T47D (cell line): ENCODE measurements around the gene YAF2.
"Not testable (repeated sequence)": the region's sequence is repeated elsewhere in the genome, so short reads cannot be mapped to it uniquely, and the experiment has no call there.

ENCODE experiments used
- DNase-seq, 2 experiments: peaks; one replicate each; pipeline versions ENCODE4 v3.0.0 to v3.0.0-alpha.2; 2011 to 2012; ENCODE audit warnings: low read depth in 1 of 2, low spot score in 1 of 2
- JUND ChIP-seq: IDR thresholded peaks from 2 replicates; pipeline ENCODE4 v1.6.1; 2012; ENCODE audit warnings: low read depth
- in situ Hi-C: cut with HindIII; loops from 2 replicates; pipeline ENCODE4 v1.10.0; 2016; ENCODE audit warnings: low sequenced_read_pairs, low pct_unique_long_range_greater_than_20kb

YAF2 gene

GRCh38 chr12:42237052-42237852, 796 bp downstream of the YAF2 start:
- in situ Hi-C loops: no loop called here
- DNase-seq: peak; percentile 87 to 88

DNA sequence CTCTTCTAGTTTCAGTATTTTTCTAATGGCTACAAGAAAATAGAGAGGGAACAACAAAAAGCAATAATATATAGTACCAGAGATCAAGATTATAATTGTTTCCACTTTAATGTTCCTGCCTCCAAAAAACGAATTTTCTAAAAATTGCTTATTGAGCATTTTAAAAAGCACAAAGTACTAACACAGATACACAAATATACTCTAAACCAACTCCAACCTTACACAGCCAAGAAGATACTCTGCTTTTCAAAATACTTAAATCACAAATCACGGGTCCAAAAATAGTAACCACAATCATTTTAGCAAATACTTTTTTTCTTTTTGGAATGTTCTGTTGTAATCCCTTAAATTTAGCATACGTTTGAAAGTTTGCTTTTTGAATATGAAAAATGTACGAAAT, 2.0 kb downstream of the YAF2 start:
- TF ChIP-seq JUND: no peak
- in situ Hi-C loops: no loop called here
- DNase-seq: no peak

More at GRCh38 chr12:42237052-42237852, 796 bp downstream of the YAF2 start:
- no peak for TF ChIP-seq JUND

DNA sequence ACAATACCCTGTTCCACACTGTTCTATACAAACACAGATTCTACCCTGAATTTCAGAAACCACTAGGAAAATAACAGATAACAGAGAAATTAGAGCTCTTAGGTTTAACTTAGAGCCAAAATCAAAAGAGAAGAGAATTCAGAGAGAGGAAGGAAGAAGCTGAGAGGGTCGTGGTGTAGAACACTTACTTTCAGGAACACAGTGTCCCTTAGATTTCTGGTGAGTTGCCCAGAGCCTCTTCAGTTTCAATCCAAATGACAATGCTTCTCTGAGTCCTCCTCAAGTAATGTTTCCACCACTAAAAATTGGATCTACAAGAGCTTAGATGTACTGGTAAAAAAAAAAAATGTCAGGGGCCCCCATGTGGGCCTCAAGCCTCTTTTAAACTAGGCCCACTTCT, 2.6 kb downstream of the YAF2 start:
- in situ Hi-C loops: no loop called here
- no peak for TF ChIP-seq JUND
- DNase-seq: no peak

GRCh38 chr12:42234970-42235369, 3.1 kb downstream of the YAF2 start:
- no peak for TF ChIP-seq JUND
- in situ Hi-C loops: no loop called here
- no peak for DNase-seq

- DNase-seq, in situ Hi-C loops: not testable (repeated sequence)
These were observed 10.5 kb downstream of the YAF2 start for GRCh38 chr12:42227525-42227924.

DNA sequence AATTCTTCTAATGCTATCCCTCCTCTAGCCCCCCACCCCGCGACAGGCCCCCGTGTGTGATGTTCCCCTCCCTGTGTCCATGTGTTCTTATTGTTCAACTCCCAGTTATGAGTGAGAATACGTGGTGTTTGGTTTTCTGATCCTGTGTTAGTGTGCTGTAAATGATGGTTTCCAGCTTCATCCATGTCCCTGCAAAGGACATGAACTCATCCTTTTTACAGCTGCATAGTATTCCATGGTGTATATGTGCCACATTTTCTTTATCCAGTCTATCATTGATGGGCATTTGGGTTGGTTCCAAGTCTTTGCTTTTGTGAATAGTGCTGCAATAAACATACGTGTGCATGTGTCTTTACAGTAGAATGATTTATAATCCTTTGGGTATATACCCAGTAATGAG, 13.5 kb downstream of the YAF2 start:
- DNase-seq, in situ Hi-C loops: not testable (repeated sequence)

DNA sequence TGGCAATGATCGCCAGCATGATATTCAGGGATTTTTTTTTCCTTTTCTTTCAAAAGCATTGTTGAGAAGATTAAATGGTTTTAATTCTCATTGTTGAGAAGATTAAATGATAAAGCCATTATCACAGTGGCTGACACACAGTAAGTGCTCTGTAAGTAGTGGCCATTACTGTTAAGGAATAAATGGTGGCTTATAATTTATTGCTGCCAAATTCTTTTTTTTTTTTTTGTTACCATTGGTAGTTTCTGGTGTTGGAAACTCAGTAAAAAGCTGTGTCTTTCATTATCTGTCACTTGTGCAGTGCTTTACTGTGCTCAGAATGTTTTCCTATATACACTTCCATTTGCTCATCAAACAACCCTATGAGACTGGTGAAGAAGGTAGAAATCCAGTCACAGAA, 15.3 kb downstream of the YAF2 start:
- DNase-seq: no peak
- in situ Hi-C loops: no loop called here
- TF ChIP-seq JUND: no peak

DNA sequence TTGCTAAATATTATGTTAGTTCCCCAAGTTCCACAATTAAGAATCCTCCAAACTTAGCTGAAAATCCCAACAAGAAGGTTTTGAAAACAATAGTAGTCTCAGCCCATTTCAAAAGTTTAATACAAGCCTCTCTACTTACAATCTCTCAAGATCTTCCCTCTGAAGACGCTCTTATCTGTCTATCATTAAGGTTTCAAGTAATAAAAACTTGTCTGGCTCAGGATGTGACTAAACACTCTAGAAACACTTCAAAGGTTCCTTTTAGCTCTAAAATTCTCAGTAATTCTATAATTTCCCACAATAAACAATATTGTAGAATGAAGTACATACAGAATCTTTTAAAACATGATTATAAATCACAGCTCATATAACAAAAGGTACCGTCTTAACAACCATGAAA, 16.3 kb downstream of the YAF2 start:
- no peak for TF ChIP-seq JUND
- in situ Hi-C loops: no loop called here
- DNase-seq: no peak

DNA sequence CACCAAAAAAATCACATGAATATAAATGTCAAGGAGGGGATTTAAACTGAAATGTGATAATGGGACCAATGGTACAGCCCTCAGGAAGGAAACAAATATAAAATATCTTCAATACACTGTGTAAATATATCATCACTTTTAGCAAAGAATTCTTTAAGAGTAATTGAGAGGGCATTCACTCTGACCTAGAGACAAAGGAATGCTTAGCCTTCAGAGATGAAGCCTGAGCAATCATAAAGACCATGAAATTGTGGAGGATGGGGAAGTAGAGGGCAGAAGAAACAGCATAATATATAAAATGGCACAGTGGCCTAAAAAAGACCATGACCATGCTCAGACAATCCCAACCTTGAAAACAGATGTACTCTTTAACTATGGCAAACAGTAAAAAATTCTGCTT, 20.4 kb downstream of the YAF2 start:
- TF ChIP-seq JUND: no peak
- in situ Hi-C loops: no loop called here
- DNase-seq: no peak

DNA sequence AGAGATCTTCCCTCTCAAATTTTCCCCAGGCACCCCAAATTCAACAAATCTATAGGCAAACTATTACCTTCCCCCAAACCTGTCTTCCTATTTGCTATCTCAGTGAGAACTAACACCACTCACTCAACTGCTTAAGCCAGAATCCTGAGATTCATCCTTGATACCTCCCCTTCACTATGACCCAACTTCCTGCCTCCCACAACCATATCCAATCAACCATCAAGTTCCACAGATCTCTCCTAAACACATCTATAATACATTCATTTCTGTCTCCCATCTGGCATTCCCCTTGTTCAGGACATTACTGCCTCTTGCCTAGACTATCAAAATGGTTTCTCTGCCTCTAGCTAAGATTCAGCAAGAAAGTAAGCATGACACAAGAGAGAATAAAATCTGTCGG, 21.3 kb downstream of the YAF2 start:
- no peak for TF ChIP-seq JUND
- in situ Hi-C loops: no loop called here
- DNase-seq: no peak

DNA sequence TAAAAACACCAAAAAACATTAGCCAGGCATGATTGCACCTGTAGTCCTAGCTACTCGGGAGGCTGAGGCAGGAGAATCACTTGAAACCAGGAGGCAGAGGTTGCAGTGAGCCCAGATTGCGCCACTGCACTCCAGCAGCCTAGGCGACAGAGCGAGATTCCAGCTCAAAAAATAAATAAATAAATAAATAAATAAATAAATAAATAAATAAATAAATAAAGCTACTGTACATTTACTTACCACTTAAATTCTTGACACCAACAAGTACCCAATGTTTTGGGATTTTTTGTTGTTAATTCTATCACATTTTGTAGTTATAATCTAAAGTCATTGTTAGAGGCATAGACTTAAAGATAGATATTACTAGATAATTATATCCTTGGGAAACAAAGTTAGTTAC, 22.3 kb downstream of the YAF2 start:
- in situ Hi-C loops: not testable (repeated sequence)

DNA sequence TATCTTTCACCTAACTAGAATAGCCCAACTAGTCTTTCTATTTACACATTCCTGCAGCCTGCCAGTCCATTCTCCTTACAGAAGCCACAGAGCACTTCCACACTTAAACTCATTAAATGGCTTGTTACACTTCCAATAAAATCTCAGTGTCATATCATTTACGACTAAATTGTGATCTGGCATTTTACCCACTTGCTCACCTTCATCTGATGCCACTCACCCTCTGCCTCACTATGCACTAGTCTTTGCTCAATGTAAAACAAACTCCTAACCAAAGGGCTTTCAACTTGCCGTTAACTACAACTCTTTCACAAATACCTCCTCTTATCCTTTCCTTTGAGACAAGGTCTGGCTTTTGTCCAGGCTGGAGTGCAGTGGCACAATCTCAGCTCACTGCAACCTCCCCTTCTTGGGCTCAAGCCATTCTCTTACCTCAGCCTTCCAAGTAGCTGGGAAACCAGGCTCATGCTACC, 24.1 kb downstream of the YAF2 start:
- in situ Hi-C loops: no loop called here
- DNase-seq: peak in 1 of 2 experiments; percentile 19
- TF ChIP-seq JUND: no peak

More for the DNA sequence above, 22.3 kb downstream of the YAF2 start:
- DNase-seq: not testable (repeated sequence)

- no peak for TF ChIP-seq JUND
- in situ Hi-C loops: no loop called here
These were observed 25.0 kb downstream of the YAF2 start for GRCh38 chr12:42213023-42213422.

DNA sequence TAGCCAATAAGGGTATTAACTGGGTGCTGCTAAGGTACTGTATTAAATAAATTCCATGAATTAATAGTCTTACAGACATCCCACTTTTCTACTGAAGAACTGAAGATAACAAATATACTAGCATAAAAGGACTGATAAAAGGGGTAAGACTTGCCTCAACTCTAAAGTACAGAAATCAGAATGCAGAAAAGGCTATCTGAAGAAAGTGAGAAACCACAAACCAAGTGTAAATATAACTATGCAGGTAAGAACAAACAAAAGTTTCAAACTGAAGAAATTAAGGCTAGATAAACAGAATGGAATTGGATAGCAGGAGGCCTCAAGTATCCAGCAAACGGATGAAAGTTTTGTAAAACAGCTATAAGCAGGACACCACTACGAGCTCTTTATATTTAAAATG, 29.5 kb downstream of the YAF2 start:
- DNase-seq: no peak
- TF ChIP-seq JUND: no peak
- in situ Hi-C loops: no loop called here

More at GRCh38 chr12:42213023-42213422, 25.0 kb downstream of the YAF2 start:
- peak in 1 of 2 experiments; percentile 81 for DNase-seq
